KOPT-K1 (cell line): ENCODE measurements around the gene TTLL11.

Experiments used
- H3K27ac ChIP-seq: fragments of 200-600 bp; sonication (generic); 2 replicates; pipeline ENCODE4 v1.5.1; 2016; ENCODE audit warnings: antibody characterized with exemption, mild to moderate bottlenecking, low read depth, low read length; ENCODE audit not compliant: poor library complexity, severe bottlenecking
- H3K36me3 ChIP-seq: fragments of 200-600 bp; sonication (generic); 2 replicates; pipeline ENCODE4 v1.5.1; 2017; ENCODE audit warnings: antibody characterized with exemption, mild to moderate bottlenecking, low read length, moderate library complexity; ENCODE audit not compliant: insufficient read depth
- H3K9me3 ChIP-seq: fragments of 200-600 bp; sonication (generic); 2 replicates; pipeline ENCODE4 v1.5.1; 2017; ENCODE audit warnings: antibody characterized with exemption, low read length, mild to moderate bottlenecking; ENCODE audit not compliant: insufficient read depth, poor library complexity, severe bottlenecking

Gene TTLL11

GRCh38 chr9:121892706-121893105 is 200.4 kb downstream of the TTLL11 start:
- Histone ChIP-seq H3K27ac (no peak overlapping the region), H3K36me3 (no peaks in the 10 kb centered on the region), H3K9me3 (no peaks in the 10 kb centered on the region)

GRCh38 chr9:121890746-121891145 is 202.4 kb downstream of the TTLL11 start:
- no peak overlapping the region for H3K27ac ChIP-seq
- H3K36me3 ChIP-seq, result no peaks in the 10 kb centered on the region
- H3K9me3 ChIP-seq, result no peaks in the 10 kb centered on the region

GRCh38 chr9:121889990-121890563 is 203.0 kb downstream of the TTLL11 start:
- H3K36me3 ChIP-seq, result no peaks in the 10 kb centered on the region
- H3K27ac ChIP-seq, result no peak overlapping the region
- H3K9me3 ChIP-seq, result no peaks in the 10 kb centered on the region

- Histone ChIP-seq H3K27ac (no peak overlapping the region), H3K36me3 (no peaks in the 10 kb centered on the region), H3K9me3 (no peaks in the 10 kb centered on the region)
Measured at GRCh38 chr9:121888438-121888775, 204.7 kb downstream of the TTLL11 start.

- H3K27ac ChIP-seq, result no peak overlapping the region
- H3K36me3 ChIP-seq, result no peaks in the 10 kb centered on the region
Measured at GRCh38 chr9:121887553-121888437, 205.3 kb downstream of the TTLL11 start.

GRCh38 chr9:121886759-121887485 is 206.2 kb downstream of the TTLL11 start:
- no peak overlapping the region for H3K27ac ChIP-seq
- no peaks in the 10 kb centered on the region for H3K9me3 ChIP-seq

More at GRCh38 chr9:121887553-121888437, 205.3 kb downstream of the TTLL11 start:
- no peaks in the 10 kb centered on the region for H3K9me3 ChIP-seq

GRCh38 chr9:121885345-121885901 is 207.7 kb downstream of the TTLL11 start:
- no peaks in the 10 kb centered on the region for H3K36me3 ChIP-seq
- H3K9me3 ChIP-seq, result no peaks in the 10 kb centered on the region
- no peak overlapping the region for H3K27ac ChIP-seq

More at GRCh38 chr9:121886759-121887485, 206.2 kb downstream of the TTLL11 start:
- no peaks in the 10 kb centered on the region for H3K36me3 ChIP-seq

GRCh38 chr9:121884057-121884541 is 209.0 kb downstream of the TTLL11 start:
- H3K27ac ChIP-seq, result no peak overlapping the region

GRCh38 chr9:121883281-121884056 is 209.6 kb downstream of the TTLL11 start:
- Histone ChIP-seq H3K9me3 (no peaks in the 10 kb centered on the region), H3K27ac (no peak overlapping the region), H3K36me3 (no peaks in the 10 kb centered on the region)

More at GRCh38 chr9:121884057-121884541, 209.0 kb downstream of the TTLL11 start:
- no peaks in the 10 kb centered on the region for H3K9me3 ChIP-seq
- H3K36me3 ChIP-seq, result no peaks in the 10 kb centered on the region

GRCh38 chr9:121881920-121882500 is 211.1 kb downstream of the TTLL11 start:
- H3K27ac ChIP-seq, result no peak overlapping the region
- H3K36me3 ChIP-seq, result no peaks in the 10 kb centered on the region

GRCh38 chr9:121880343-121880898 is 212.7 kb downstream of the TTLL11 start:
- no peak overlapping the region for H3K27ac ChIP-seq
- H3K36me3 ChIP-seq, result no peaks in the 10 kb centered on the region
- H3K9me3 ChIP-seq, result no peaks in the 10 kb centered on the region

More at GRCh38 chr9:121881920-121882500, 211.1 kb downstream of the TTLL11 start:
- no peaks in the 10 kb centered on the region for H3K9me3 ChIP-seq

- Histone ChIP-seq H3K27ac (no peak overlapping the region), H3K9me3 (no peaks in the 10 kb centered on the region), H3K36me3 (no peaks in the 10 kb centered on the region)
Measured at GRCh38 chr9:121878271-121878822, 214.8 kb downstream of the TTLL11 start.

- Histone ChIP-seq H3K27ac (no peak overlapping the region), H3K36me3 (no peaks in the 10 kb centered on the region), H3K9me3 (no peaks in the 10 kb centered on the region)
Measured at GRCh38 chr9:121876658-121877271, 216.3 kb downstream of the TTLL11 start.
